H1 (cell line): Measurements from ENCODE around the gene SPTB. TPM values are rescaled to one million over a fixed set of nuclear protein-coding genes. Genes with fewer than 3 reads are reported as not detected.

Experiments
- ASH2L ChIP-seq: fragments of 200-600, 300-600 bp; sonication (generic); IDR thresholded peaks from one replicate; pipeline ENCODE4 v1.7.1; 2017; ENCODE audit warnings: low read length
- CREB1 ChIP-seq: IDR thresholded peaks from 2 replicates; pipeline ENCODE4 v1.6.1; 2012; ENCODE audit warnings: inconsistent platforms
- GABPA ChIP-seq: IDR thresholded peaks from 2 replicates; pipeline ENCODE4 v1.6.1; 2011; ENCODE audit warnings: mild to moderate bottlenecking, low read length, moderate library complexity, borderline replicate concordance; ENCODE audit not compliant: insufficient read depth
- KDM4A ChIP-seq: IDR thresholded peaks from one replicate; pipeline ENCODE4 v1.7.1; 2012; ENCODE audit warnings: low read depth, mild to moderate bottlenecking, moderate library complexity, low read length, inconsistent platforms; ENCODE audit not compliant: severe bottlenecking
- POLR2A ChIP-seq, 2 experiments: IDR thresholded peaks; 1 replicate in 1 of 2; 2 replicates in 1 of 2; pipeline ENCODE4 v1.6.1; 2011; ENCODE audit warnings: low read depth in 2 of 2, low read length in 2 of 2, mild to moderate bottlenecking in 2 of 2; ENCODE audit errors: control extremely low read depth in 1 of 2
- RFX5 ChIP-seq: IDR thresholded peaks from 2 replicates; pipeline ENCODE4 v1.6.1; 2011; ENCODE audit warnings: low read depth, low read length, improper control_type of control experiment, borderline replicate concordance
- SIRT6 ChIP-seq: IDR thresholded peaks from one replicate; pipeline ENCODE4 v1.7.1; 2012; ENCODE audit warnings: low read length, inconsistent platforms
- TCF12 ChIP-seq: IDR thresholded peaks from 2 replicates; pipeline ENCODE4 v1.6.1; 2011; ENCODE audit warnings: low read depth, mild to moderate bottlenecking, low read length
- TEAD4 ChIP-seq: IDR thresholded peaks from 2 replicates; pipeline ENCODE4 v1.6.1; 2012; ENCODE audit warnings: low read depth, low read length, inconsistent platforms, mixed read lengths
- polyA plus RNA-seq, 7 experiments: library from polyadenylated mRNA; depleted of rRNA in 3 of 7; stranded (reverse) in 5 of 7; unstranded in 2 of 7; fragments of >200 nt in 5 of 7; fragments of 200-250 nt in 2 of 7; gene quantifications; 1 replicate in 5 of 7; 2 replicates in 1 of 7; 4 replicates in 1 of 7; pipeline versions ENCODE4 v1.2.1 to v1.2.3, GENCODE V29; 2011 to 2013; ENCODE audit warnings: missing spikeins in 2 of 7, mixed read lengths in 2 of 7
- total RNA-seq: library from RNA; stranded (reverse); fragmentation: NEBNext Ultra II Directional; extraction: Animal tissue kit (Norgen Biotek cat#: 25700); gene quantifications from 2 replicates; pipeline ENCODE4 v1.2.1, GENCODE V29; 2021
- TF ChIP-seq, protein P1 (sequence below): fragments of 300-600 bp; sonication (generic); IDR thresholded peaks from 2 replicates; pipeline ENCODE4 v1.7.1; 2012; ENCODE audit warnings: low read length, moderate library complexity, mild to moderate bottlenecking, inconsistent platforms; ENCODE audit not compliant: insufficient replicate concordance
- TF ChIP-seq, protein P2 (sequence below): IDR thresholded peaks from 2 replicates; pipeline ENCODE4 v1.6.1; 2012; ENCODE audit warnings: low read length, inconsistent platforms

SPTB gene
- total and polyA plus RNA-seq, 2 of the 8 experiments (the other 6 are each of a cell fraction or from before 2014, with no cell fraction given) = 0.30 to 2.4 TPM

DNA sequence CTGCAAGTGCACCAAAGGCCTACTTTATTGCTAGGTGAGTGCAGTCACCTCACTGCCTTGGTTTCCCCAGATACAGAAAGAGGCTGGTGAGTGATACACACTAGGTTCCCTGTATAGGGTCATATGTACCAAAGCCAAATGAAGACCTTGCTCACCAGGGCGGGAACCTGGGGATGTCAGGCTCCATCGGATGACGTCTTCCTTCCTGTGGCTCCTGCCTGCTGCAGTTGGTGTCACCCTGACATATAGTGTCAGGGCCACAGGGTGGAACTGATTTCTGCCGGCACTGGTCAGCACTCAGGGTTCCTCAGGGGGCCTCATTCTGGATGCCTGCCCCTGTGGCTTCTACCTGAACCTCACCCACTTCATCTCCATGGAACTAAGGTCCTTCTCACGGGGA is 132.4 kb downstream of the SPTB start (continued):
- TF ChIP-seq, protein P1, sequence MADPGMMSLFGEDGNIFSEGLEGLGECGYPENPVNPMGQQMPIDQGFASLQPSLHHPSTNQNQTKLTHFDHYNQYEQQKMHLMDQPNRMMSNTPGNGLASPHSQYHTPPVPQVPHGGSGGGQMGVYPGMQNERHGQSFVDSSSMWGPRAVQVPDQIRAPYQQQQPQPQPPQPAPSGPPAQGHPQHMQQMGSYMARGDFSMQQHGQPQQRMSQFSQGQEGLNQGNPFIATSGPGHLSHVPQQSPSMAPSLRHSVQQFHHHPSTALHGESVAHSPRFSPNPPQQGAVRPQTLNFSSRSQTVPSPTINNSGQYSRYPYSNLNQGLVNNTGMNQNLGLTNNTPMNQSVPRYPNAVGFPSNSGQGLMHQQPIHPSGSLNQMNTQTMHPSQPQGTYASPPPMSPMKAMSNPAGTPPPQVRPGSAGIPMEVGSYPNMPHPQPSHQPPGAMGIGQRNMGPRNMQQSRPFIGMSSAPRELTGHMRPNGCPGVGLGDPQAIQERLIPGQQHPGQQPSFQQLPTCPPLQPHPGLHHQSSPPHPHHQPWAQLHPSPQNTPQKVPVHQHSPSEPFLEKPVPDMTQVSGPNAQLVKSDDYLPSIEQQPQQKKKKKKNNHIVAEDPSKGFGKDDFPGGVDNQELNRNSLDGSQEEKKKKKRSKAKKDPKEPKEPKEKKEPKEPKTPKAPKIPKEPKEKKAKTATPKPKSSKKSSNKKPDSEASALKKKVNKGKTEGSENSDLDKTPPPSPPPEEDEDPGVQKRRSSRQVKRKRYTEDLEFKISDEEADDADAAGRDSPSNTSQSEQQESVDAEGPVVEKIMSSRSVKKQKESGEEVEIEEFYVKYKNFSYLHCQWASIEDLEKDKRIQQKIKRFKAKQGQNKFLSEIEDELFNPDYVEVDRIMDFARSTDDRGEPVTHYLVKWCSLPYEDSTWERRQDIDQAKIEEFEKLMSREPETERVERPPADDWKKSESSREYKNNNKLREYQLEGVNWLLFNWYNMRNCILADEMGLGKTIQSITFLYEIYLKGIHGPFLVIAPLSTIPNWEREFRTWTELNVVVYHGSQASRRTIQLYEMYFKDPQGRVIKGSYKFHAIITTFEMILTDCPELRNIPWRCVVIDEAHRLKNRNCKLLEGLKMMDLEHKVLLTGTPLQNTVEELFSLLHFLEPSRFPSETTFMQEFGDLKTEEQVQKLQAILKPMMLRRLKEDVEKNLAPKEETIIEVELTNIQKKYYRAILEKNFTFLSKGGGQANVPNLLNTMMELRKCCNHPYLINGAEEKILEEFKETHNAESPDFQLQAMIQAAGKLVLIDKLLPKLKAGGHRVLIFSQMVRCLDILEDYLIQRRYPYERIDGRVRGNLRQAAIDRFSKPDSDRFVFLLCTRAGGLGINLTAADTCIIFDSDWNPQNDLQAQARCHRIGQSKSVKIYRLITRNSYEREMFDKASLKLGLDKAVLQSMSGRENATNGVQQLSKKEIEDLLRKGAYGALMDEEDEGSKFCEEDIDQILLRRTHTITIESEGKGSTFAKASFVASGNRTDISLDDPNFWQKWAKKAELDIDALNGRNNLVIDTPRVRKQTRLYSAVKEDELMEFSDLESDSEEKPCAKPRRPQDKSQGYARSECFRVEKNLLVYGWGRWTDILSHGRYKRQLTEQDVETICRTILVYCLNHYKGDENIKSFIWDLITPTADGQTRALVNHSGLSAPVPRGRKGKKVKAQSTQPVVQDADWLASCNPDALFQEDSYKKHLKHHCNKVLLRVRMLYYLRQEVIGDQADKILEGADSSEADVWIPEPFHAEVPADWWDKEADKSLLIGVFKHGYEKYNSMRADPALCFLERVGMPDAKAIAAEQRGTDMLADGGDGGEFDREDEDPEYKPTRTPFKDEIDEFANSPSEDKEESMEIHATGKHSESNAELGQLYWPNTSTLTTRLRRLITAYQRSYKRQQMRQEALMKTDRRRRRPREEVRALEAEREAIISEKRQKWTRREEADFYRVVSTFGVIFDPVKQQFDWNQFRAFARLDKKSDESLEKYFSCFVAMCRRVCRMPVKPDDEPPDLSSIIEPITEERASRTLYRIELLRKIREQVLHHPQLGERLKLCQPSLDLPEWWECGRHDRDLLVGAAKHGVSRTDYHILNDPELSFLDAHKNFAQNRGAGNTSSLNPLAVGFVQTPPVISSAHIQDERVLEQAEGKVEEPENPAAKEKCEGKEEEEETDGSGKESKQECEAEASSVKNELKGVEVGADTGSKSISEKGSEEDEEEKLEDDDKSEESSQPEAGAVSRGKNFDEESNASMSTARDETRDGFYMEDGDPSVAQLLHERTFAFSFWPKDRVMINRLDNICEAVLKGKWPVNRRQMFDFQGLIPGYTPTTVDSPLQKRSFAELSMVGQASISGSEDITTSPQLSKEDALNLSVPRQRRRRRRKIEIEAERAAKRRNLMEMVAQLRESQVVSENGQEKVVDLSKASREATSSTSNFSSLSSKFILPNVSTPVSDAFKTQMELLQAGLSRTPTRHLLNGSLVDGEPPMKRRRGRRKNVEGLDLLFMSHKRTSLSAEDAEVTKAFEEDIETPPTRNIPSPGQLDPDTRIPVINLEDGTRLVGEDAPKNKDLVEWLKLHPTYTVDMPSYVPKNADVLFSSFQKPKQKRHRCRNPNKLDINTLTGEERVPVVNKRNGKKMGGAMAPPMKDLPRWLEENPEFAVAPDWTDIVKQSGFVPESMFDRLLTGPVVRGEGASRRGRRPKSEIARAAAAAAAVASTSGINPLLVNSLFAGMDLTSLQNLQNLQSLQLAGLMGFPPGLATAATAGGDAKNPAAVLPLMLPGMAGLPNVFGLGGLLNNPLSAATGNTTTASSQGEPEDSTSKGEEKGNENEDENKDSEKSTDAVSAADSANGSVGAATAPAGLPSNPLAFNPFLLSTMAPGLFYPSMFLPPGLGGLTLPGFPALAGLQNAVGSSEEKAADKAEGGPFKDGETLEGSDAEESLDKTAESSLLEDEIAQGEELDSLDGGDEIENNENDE = no peak
- TF ChIP-seq GABPA = no peak
- TF ChIP-seq POLR2A (IDR thresholded peaks at IDR 0.05; ENCODE audit: control extremely low read depth in 1 of 2, low read depth in 2 of 2, low read length in 2 of 2) = no peak
- TF ChIP-seq SIRT6 = no peak
- no peak for TF ChIP-seq CREB1
- TF ChIP-seq, protein P2, sequence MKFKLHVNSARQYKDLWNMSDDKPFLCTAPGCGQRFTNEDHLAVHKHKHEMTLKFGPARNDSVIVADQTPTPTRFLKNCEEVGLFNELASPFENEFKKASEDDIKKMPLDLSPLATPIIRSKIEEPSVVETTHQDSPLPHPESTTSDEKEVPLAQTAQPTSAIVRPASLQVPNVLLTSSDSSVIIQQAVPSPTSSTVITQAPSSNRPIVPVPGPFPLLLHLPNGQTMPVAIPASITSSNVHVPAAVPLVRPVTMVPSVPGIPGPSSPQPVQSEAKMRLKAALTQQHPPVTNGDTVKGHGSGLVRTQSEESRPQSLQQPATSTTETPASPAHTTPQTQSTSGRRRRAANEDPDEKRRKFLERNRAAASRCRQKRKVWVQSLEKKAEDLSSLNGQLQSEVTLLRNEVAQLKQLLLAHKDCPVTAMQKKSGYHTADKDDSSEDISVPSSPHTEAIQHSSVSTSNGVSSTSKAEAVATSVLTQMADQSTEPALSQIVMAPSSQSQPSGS = no peak
- no peak for TF ChIP-seq RFX5
- TF ChIP-seq ASH2L = no peak
- TF ChIP-seq KDM4A = no peak
- TF ChIP-seq TEAD4 = no peak
- TF ChIP-seq TCF12 = no peak
